HepG2 (cell line): ENCODE measurements around the gene OSER1. TPM values are rescaled to one million over a fixed set of nuclear protein-coding genes. Genes with fewer than 3 reads are reported as not detected.

Experiments used
- CREB3 ChIP-seq: sonication (generic); formaldehyde crosslinking; IDR thresholded peaks from 2 replicates; pipeline ENCODE4 v1.5.0; 2020; ENCODE audit warnings: missing genetic modification reagents
- CSRNP1 ChIP-seq: sonication (generic); formaldehyde crosslinking; IDR thresholded peaks from 2 replicates; pipeline ENCODE4 v1.8.1; 2023; ENCODE audit warnings: mild to moderate bottlenecking, missing genetic modification reagents
- FOXJ3 ChIP-seq: sonication (generic); formaldehyde crosslinking; IDR thresholded peaks from 2 replicates; pipeline ENCODE4 v1.4.0; 2020; ENCODE audit warnings: missing genetic modification reagents, mild to moderate bottlenecking, borderline replicate concordance
- KLF9 ChIP-seq: IDR thresholded peaks from 2 replicates; pipeline ENCODE4 v1.6.1; 2016; ENCODE audit warnings: low read depth
- KMT2A ChIP-seq: sonication (generic); formaldehyde crosslinking; IDR thresholded peaks from 2 replicates; pipeline ENCODE4 v1.4.0; 2020; ENCODE audit warnings: missing genetic modification reagents
- MYPOP ChIP-seq: sonication (generic); formaldehyde crosslinking; IDR thresholded peaks from 2 replicates; pipeline ENCODE4 v1.8.1; 2023; ENCODE audit warnings: mild to moderate bottlenecking, moderate library complexity, missing genetic modification reagents
- NAIF1 ChIP-seq: sonication (generic); formaldehyde crosslinking; IDR thresholded peaks from 2 replicates; pipeline ENCODE4 v1.5.0; 2020; ENCODE audit warnings: mild to moderate bottlenecking, missing genetic modification reagents, borderline replicate concordance
- SKIL ChIP-seq: sonication (generic); formaldehyde crosslinking; IDR thresholded peaks from 2 replicates; pipeline ENCODE4 v1.8.0; 2022; ENCODE audit warnings: missing genetic modification reagents, mild to moderate bottlenecking, moderate library complexity, borderline replicate concordance
- TARDBP ChIP-seq: sonication (generic); formaldehyde crosslinking; IDR thresholded peaks from 2 replicates; pipeline ENCODE4 v1.8.0; 2022; ENCODE audit warnings: mild to moderate bottlenecking, missing genetic modification reagents
- ZBTB2 ChIP-seq: sonication (generic); formaldehyde crosslinking; IDR thresholded peaks from 2 replicates; pipeline ENCODE4 v1.8.0; 2022; ENCODE audit warnings: low read depth, missing genetic modification reagents
- ZNF232 ChIP-seq: sonication (generic); formaldehyde crosslinking; IDR thresholded peaks from 2 replicates; pipeline ENCODE4 v1.4.0; 2020; ENCODE audit warnings: missing genetic modification reagents, borderline replicate concordance
- ZNF292 ChIP-seq: sonication (generic); formaldehyde crosslinking; IDR thresholded peaks from 2 replicates; pipeline ENCODE4 v1.8.1; 2022; ENCODE audit warnings: mild to moderate bottlenecking, low read depth, missing genetic modification reagents, borderline replicate concordance
- ZNF432 ChIP-seq: sonication (generic); formaldehyde crosslinking; IDR thresholded peaks from 2 replicates; pipeline ENCODE4 v1.5.0; 2020; ENCODE audit warnings: missing genetic modification reagents, mild to moderate bottlenecking, borderline replicate concordance
- ZNF580 ChIP-seq: IDR thresholded peaks from 2 replicates; pipeline ENCODE4 v1.6.1; 2016; ENCODE audit warnings: low read depth, borderline replicate concordance
- ZNF770 ChIP-seq: sonication (generic); formaldehyde crosslinking; IDR thresholded peaks from 2 replicates; pipeline ENCODE4 v1.5.0; 2020; ENCODE audit warnings: mild to moderate bottlenecking, missing genetic modification reagents
- ZNF878 ChIP-seq: sonication (generic); formaldehyde crosslinking; IDR thresholded peaks from 2 replicates; pipeline ENCODE4 v1.8.1; 2023; ENCODE audit warnings: mild to moderate bottlenecking, missing genetic modification reagents, moderate library complexity
- ZNF883 ChIP-seq: sonication (generic); formaldehyde crosslinking; IDR thresholded peaks from 2 replicates; pipeline ENCODE4 v1.5.1; 2020; ENCODE audit warnings: mild to moderate bottlenecking, missing genetic modification reagents; ENCODE audit errors: not compliant biosample characterization
- polyA plus RNA-seq, 8 experiments: library from polyadenylated mRNA; depleted of rRNA in 3 of 8; stranded (reverse) in 7 of 8; unstranded in 1 of 8; fragments of >200 nt; fragmentation: Illumina TruSeq in 4 of 8; extraction: Trizol in 4 of 8; gene quantifications; 2 replicates each; pipeline versions ENCODE4 v1.2.1 to v1.2.3, GENCODE V29; 2011 to 2016; ENCODE audit warnings: low read depth in 4 of 8, missing spikeins in 1 of 8, mixed read lengths in 1 of 8; ENCODE audit not compliant: insufficient read depth in 1 of 8
- total RNA-seq, 5 experiments: library from RNA; depleted of rRNA; stranded (reverse); fragments of >200 nt; fragmentation: Illumina TruSeq; extraction: Trizol; gene quantifications; 2 replicates each; pipeline ENCODE4 v1.2.3, GENCODE V29; 2016; ENCODE audit warnings: low read depth in 1 of 5

The OSER1 gene
- total and polyA plus RNA-seq, 2 of the 13 experiments (the other 11 are each of a cell fraction or from before 2014, with no cell fraction given): 71.2 to 71.5 TPM

- TF ChIP-seq CREB3: no peak
- no peak for TF ChIP-seq ZNF432 (CRISPR knock-in tag)
- TF ChIP-seq ZNF883 (CRISPR knock-in tag): peak; percentile 73
- TF ChIP-seq CSRNP1 (CRISPR knock-in tag): 0 out of 2 replicates have a peak, but pooled peaks have one; percentile 80
- TF ChIP-seq KLF9 (CRISPR knock-in tag): peak; percentile 97
- TF ChIP-seq NAIF1 (CRISPR knock-in tag): no peak; the same call in 1 of the 2 replicates
- TF ChIP-seq MYPOP (CRISPR knock-in tag): peak; percentile 29; the same call in 1 of the 2 replicates
- TF ChIP-seq ZNF580 (CRISPR knock-in tag): no peak
- TF ChIP-seq ZBTB2 (CRISPR knock-in tag): peak; percentile 81
- TF ChIP-seq TARDBP: peak; percentile 89
- peak; percentile 68; the same call in 1 of the 2 replicates for TF ChIP-seq SKIL (CRISPR knock-in tag)
- TF ChIP-seq KMT2A (CRISPR knock-in tag): peak; percentile 92
- TF ChIP-seq ZNF878 (CRISPR knock-in tag): no peak; the same call in 1 of the 2 replicates
- no peak for TF ChIP-seq ZNF292
- TF ChIP-seq ZNF232 (CRISPR knock-in tag): peak; percentile 57; the same call in 1 of the 2 replicates
- TF ChIP-seq FOXJ3: no peak
- TF ChIP-seq ZNF770 (CRISPR knock-in tag): peak; percentile 40; the same call in 1 of the 2 replicates
These were observed at the start of gene OSER1 (continued) for GRCh38 chr20:44210406-44211176.
